Medulla oblongata (tissue), 1 donor: ENCODE data around the gene ACBD5.
"Not testable (repeated sequence)": the region's sequence is repeated elsewhere in the genome, so short reads cannot be mapped to it uniquely, and the experiment has no call there.

ENCODE experiments used
- DNase-seq: peaks from one replicate; pipeline ENCODE4 v3.0.0-alpha.2; 2015; ENCODE audit errors: extremely low spot score

Gene ACBD5, protein sequence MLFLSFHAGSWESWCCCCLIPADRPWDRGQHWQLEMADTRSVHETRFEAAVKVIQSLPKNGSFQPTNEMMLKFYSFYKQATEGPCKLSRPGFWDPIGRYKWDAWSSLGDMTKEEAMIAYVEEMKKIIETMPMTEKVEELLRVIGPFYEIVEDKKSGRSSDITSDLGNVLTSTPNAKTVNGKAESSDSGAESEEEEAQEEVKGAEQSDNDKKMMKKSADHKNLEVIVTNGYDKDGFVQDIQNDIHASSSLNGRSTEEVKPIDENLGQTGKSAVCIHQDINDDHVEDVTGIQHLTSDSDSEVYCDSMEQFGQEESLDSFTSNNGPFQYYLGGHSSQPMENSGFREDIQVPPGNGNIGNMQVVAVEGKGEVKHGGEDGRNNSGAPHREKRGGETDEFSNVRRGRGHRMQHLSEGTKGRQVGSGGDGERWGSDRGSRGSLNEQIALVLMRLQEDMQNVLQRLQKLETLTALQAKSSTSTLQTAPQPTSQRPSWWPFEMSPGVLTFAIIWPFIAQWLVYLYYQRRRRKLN

GRCh38 chr10:27240212-27241009 is at the start of gene ACBD5:
Gene ACBD5 (minus strand): TSS chr10:27240797. CDS start chr10:27240688, 109 bp downstream.
- peak; percentile 80 for DNase-seq

DNA sequence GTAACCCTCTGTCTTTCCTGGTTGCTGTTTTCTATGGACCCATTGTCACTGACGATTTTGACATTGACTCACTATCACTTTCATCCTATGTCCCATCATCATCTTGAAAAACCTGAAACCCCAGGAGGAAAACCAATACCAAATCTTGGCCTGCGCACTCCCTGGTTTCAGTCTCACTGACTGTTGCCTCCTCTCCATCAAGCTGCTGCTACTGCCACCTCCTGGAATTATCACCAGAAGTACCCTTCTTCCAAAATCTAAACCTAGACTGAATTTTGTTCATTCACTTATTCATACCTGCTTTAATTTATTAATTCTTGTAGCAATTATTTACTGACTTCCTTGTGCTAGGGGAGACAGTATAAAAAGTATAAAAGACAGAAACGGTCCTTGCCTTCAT is 44.5 kb upstream of the ACBD5 start:
- no peak for DNase-seq

GRCh38 chr10:27276581-27276980 is 36.0 kb upstream of the ACBD5 start:
- DNase-seq = no peak

DNA sequence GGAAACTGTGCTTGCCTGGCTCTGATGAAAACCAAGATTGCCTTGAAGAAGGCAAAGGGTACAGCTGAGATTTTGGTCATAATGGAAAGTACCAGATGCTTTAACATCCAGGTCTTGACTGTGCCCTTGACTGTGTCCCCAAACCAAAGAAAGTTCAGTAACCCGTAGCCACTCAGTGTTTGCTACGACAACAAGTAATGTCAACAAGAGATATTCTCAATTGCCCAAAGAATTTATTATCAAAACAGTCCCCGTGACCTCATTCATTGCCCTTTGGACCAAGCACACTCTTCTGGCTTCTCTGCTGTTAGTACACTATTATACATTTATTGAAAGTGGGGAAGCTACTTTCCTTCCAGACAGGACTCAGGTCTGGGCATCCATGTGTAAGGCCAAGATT is 25.4 kb upstream of the ACBD5 start:
- not testable (repeated sequence) for DNase-seq

- DNase-seq = not testable (repeated sequence)
Measured at GRCh38 chr10:27262788-27263187, 22.2 kb upstream of the ACBD5 start.

- DNase-seq = peak; percentile 13
Measured at GRCh38 chr10:27258838-27259812, 18.5 kb upstream of the ACBD5 start.

- DNase-seq = no peak
Measured at GRCh38 chr10:27258492-27258837, 17.9 kb upstream of the ACBD5 start.

DNA sequence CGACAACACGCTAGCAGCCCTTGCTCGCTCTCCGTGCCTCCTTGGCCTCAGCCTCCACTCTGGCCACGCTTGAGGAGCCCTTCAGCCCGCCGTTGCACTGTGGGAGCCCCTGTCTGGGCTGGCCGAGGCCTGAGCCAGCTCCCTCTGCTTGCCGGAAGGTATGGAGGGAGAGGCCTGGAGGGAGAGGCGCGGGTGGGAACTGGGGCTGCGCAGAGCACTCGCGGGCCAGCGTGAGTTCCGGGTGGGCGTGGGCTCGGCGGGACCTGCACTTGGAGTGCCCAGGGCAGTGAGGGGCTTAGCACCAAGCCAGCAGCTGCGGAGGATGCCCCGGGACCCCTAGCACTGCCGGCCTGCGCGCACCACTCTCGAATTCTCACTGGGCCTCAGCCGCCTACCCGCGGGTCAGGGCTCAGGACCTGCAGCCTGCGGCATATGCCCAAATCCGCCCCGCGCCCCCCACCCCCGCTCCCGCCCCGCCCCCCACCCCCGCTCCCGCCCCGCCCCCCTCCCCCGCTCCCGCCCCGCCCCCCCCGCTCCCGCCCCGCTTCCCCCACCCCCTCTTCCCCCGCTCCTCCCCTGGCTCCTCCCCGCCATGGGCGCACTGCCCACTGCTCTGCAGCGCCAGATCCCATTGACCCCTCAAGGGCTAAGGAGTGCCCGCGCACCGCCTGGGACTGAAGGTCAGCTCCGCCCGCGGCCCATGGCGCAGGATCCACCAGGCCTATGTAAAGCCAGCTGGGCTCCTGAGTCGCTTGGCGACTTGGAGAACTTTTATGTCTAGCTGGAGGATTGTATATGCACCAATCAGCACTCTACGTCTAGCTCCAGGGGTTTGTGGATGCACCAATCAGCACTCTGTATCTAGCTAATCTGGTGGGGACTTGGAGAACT is 15.9 kb upstream of the ACBD5 start:
- DNase-seq = no peak

DNA sequence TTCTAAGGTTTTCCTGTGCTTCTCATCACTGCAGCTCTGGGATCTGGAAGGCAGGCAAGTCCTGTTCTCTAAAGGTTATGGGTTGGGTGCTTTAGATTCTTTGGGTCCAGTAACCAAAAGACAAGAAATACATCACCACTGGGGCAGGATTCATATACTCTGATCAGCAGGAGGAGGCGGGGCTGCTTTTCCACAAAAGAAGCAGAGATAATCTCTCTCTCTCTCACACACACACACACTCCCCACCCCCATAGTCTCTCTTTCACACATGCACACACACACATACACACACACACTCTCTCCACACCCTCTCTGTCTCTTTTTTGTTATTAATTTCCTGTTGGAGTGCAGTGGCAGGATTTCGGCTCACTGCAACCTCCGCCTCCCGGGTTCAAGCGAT is 13.0 kb upstream of the ACBD5 start:
- DNase-seq = no peak

DNA sequence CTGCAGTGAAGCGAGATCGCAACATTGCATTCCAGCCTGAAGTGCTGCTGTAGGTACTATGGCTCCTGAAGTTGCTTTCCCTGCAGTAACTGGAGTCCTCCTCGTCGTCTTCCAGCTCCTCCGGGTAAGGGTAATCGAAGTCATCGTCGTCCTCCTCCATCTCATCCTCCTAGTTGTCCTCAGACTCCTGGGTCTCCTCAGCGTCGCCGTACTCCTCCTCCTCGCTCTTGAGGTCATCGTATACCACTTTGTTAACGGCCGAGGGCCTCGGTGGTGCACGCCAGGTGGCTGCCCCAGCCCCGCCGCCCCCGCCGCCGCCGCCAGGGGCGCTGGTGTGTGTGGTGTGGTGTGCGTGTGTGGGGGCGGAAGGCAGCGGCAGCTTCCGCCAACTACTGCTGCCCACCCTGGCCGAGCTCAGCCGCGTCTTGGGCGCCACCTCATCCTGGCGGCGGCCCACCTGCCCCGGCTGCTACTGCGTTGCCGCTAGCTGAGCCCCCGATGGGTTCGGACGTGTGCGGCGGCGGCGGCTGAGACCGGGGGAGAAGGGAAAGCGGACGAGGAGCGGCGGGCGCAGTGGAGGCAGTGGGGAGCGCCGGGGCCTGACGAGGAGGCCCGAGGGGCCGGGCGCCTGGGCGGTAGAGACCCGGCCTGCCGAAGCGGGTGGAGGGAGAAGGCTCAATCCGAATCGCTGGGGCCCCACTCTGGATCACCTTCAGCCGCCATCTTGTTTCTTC is 11.8 kb upstream of the ACBD5 start:
- DNase-seq = no peak

GRCh38 chr10:27251554-27251953 is 11.0 kb upstream of the ACBD5 start:
- DNase-seq = no peak

DNA sequence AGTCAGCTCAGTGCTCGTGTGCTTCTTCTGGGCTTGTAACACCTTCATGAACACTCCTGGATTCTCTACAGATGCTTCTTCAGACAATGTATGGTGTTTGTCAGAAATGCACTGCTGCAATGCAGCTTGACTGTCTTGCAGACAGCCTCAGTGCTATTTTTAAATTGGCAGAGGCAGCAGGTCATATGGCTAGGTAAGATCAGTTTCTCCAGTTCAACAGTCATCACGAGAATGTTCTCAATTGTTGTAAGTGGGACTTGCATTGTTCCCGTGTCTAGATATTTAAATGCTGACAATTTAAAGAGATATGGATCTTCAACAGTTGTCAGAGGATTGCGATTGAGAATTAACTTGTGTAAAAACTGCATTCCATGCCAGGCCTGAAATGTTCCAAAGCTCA is 7.6 kb upstream of the ACBD5 start:
- no peak for DNase-seq

- no peak for DNase-seq
Measured at GRCh38 chr10:27247441-27247840, 6.8 kb upstream of the ACBD5 start.

GRCh38 chr10:27247006-27247405 is 6.4 kb upstream of the ACBD5 start:
- no peak for DNase-seq

GRCh38 chr10:27245836-27246235 is 5.2 kb upstream of the ACBD5 start:
- DNase-seq = no peak

DNA sequence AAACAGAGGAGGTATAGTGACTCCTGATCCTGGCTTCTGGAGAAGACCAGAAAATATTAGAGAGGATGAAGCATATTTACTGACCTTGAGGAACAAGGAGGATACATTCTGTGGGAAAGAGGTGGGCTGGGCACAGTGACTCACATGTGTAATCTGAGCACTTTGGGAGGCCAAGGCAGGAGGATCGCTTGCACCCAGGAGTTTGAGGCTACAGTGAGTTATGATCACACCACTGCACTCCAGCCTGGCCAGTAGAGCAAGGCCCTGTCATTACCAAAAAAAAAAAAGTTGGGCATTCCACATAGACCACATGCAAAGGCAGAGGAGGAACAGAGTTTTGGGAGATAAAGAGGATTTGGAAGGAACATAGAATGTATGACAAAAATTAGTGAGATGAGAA is 4.4 kb upstream of the ACBD5 start:
- DNase-seq = no peak

DNA sequence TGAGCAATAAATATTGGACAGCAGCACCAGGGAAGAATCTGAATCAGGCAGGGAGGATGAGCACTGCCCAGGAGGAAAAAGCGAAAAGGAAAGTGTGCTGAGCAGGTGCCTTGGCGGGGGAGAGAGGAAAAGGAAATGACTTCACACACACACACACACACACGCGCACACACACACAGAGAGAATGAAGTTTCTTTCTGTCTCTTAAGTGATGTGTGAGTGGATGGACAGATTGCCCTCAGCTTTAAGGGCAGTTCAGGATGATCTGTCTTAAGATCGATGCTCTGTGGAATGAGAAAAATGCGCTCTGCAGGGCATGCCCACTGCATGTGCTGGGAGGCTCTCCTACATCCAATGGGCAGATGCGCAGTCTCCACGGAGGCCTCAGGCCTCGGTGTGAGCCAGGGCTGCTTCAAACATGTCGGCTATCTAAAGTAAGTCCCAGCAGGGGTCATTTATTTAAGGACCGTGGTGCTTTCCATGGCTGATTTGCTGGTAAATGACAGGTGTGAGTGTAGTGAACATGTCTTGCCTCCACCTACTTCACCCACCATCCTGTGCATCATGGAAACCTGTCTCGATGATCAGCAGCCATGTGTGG is 2.5 kb upstream of the ACBD5 start:
- DNase-seq = peak; percentile 88

- DNase-seq = no peak
Measured at GRCh38 chr10:27242473-27242950, 1.9 kb upstream of the ACBD5 start.
